SK-N-SH (cell line): ENCODE measurements around the gene EDIL3. TPM values are rescaled to one million over a fixed set of nuclear protein-coding genes. Genes with fewer than 3 reads are reported as not detected.

Experiments used
- CTCF ChIA-PET: fragments of 300-600, 350-600 bp; formaldehyde crosslinking; extraction: SDS; loops from one replicate; lab custom pipeline; 2021; lab: Yijun Ruan, JAX
- POLR2A ChIA-PET: fragments of 350-600 bp; sonication (Branson Sonifier 250); formaldehyde crosslinking; extraction: SDS; loops from one replicate; lab custom pipeline; 2020; ENCODE audit warnings: antibody characterized with exemption, inconsistent platforms; lab: Yijun Ruan, JAX
- DNase-seq: peaks from one replicate; pipeline ENCODE4 v3.0.0; 2012
- H2AFZ ChIP-seq: fragments of 200-600 bp; sonication (generic); 2 replicates; pipeline ENCODE4 v1.8.1; 2016; ENCODE audit warnings: antibody characterized with exemption, mild to moderate bottlenecking, low read depth
- H3F3A ChIP-seq: fragments of 200-600 bp; sonication (generic); replicated peaks from 2 replicates; pipeline ENCODE3; 2016; ENCODE audit warnings: antibody characterized with exemption, mild to moderate bottlenecking; ENCODE audit not compliant: insufficient read depth
- H3K27ac ChIP-seq, 2 experiments: fragments of 200-500 bp in 1 of 2; fragments of 200-600 bp in 1 of 2; sonication (Bioruptor generic) in 1 of 2; sonication (generic), shearing (Covaris generic) in 1 of 2; 2 replicates each; pipeline versions ENCODE4 v1.5.1 to v1.6.1; 2014 to 2016; ENCODE audit warnings: low read depth in 2 of 2, inconsistent platforms in 1 of 2, low read length in 1 of 2, mild to moderate bottlenecking in 1 of 2, mixed read lengths in 1 of 2
- H3K27me3 ChIP-seq: fragments of 200-600 bp; sonication (generic), shearing (Covaris generic); 2 replicates; pipeline ENCODE4 v1.6.1; 2016; ENCODE audit warnings: mixed run types; ENCODE audit not compliant: insufficient read depth
- H3K36me3 ChIP-seq, 2 experiments: fragments of 200-500 bp in 1 of 2; fragments of 200-600 bp in 1 of 2; sonication (Bioruptor generic) in 1 of 2; sonication (generic) in 1 of 2; replicated peaks in 1 of 2; 2 replicates each; pipeline versions ENCODE3 to v1.5.1; 2014 to 2016; ENCODE audit warnings: low read length in 1 of 2, mild to moderate bottlenecking in 1 of 2; ENCODE audit not compliant: insufficient read depth in 2 of 2, control insufficient read depth in 1 of 2
- H3K4me1 ChIP-seq, 2 experiments: fragments of 200-500 bp in 1 of 2; fragments of 200-600 bp in 1 of 2; sonication (Bioruptor generic) in 1 of 2; sonication (generic), shearing (Covaris generic) in 1 of 2; 2 replicates each; pipeline versions ENCODE4 v1.5.1 to v1.6.1; 2014 to 2016; ENCODE audit warnings: low read depth in 1 of 2, low read length in 1 of 2, mixed run types in 1 of 2; ENCODE audit not compliant: insufficient read depth in 2 of 2, control insufficient read depth in 1 of 2
- H3K4me2 ChIP-seq: fragments of 200-600 bp; sonication (generic), shearing (Covaris generic); 2 replicates; pipeline ENCODE4 v1.6.1; 2017; ENCODE audit warnings: mixed run types
- H3K4me3 ChIP-seq, 2 experiments: fragments of 200-500 bp in 1 of 2; fragments of 200-600 bp in 1 of 2; sonication (Bioruptor generic) in 1 of 2; sonication (generic), shearing (Covaris generic) in 1 of 2; 2 replicates each; pipeline versions ENCODE4 v1.5.1 to v1.8.1; 2014 to 2016; ENCODE audit warnings: low read depth in 2 of 2, inconsistent platforms in 1 of 2, low read length in 1 of 2, mild to moderate bottlenecking in 1 of 2, mixed read lengths in 1 of 2, moderate library complexity in 1 of 2
- H3K79me2 ChIP-seq: fragments of 200-600 bp; sonication (generic); 2 replicates; pipeline ENCODE4 v1.8.1; 2017; ENCODE audit warnings: mild to moderate bottlenecking; ENCODE audit not compliant: insufficient read depth
- H3K9ac ChIP-seq: fragments of 200-600 bp; sonication (generic); 2 replicates; pipeline ENCODE4 v1.6.1; 2017; ENCODE audit warnings: mixed run types
- H3K9me2 ChIP-seq: fragments of 200-600 bp; sonication (generic); 2 replicates; pipeline ENCODE4 v1.6.1; 2017; ENCODE audit warnings: mixed run types
- H3K9me3 ChIP-seq: fragments of 200-600 bp; sonication (generic); 2 replicates; pipeline ENCODE4 v1.6.1; 2017; ENCODE audit warnings: mixed run types, mild to moderate bottlenecking, moderate library complexity
- H4K20me1 ChIP-seq: fragments of 200-600 bp; sonication (generic); 2 replicates; pipeline ENCODE4 v1.6.1; 2017; ENCODE audit warnings: mild to moderate bottlenecking, mixed run types; ENCODE audit not compliant: insufficient read depth
- CHD2 ChIP-seq: fragments of 150-350 bp; IDR thresholded peaks from 2 replicates; pipeline ENCODE4 v1.6.1; 2018; ENCODE audit warnings: low read length; ENCODE audit not compliant: partially characterized antibody
- FOXJ3 ChIP-seq: sonication (generic); formaldehyde crosslinking; IDR thresholded peaks from 2 replicates; pipeline ENCODE4 v1.5.1; 2020; ENCODE audit warnings: mild to moderate bottlenecking, missing genetic modification reagents
- POLR2AphosphoS5 ChIP-seq: IDR thresholded peaks from 2 replicates; pipeline ENCODE4 v1.6.1; 2012; ENCODE audit warnings: low read depth, low read length
- RAD21 ChIP-seq: IDR thresholded peaks from 2 replicates; pipeline ENCODE4 v1.6.1; 2012; ENCODE audit warnings: mild to moderate bottlenecking, low read length
- SIN3A ChIP-seq: IDR thresholded peaks from 2 replicates; pipeline ENCODE4 v1.6.1; 2012; ENCODE audit warnings: low read depth, mild to moderate bottlenecking, low read length, moderate library complexity, borderline replicate concordance
- TEAD4 ChIP-seq: IDR thresholded peaks from 2 replicates; pipeline ENCODE4 v1.4.0; 2012; ENCODE audit warnings: mild to moderate bottlenecking, borderline replicate concordance; ENCODE audit not compliant: insufficient read depth
- ZBTB33 ChIP-seq: IDR thresholded peaks from 2 replicates; pipeline ENCODE4 v1.4.0; 2012; ENCODE audit warnings: low read depth, borderline replicate concordance
- WGBS: methylation state at CpG from one replicate; pipeline ENCODE4 v1.1.6; 2017; ENCODE audit warnings: low lambda C conversion rate; 5-methylcytosine and 5-hydroxymethylcytosine counted together
- polyA plus RNA-seq, 3 experiments: library from polyadenylated mRNA; depleted of rRNA; stranded (reverse); fragments of >200 nt; gene quantifications; 2 replicates each; pipeline ENCODE4 v1.2.3, GENCODE V29; 2012
- TF ChIP-seq, protein P1 (sequence below): fragments of 200-600 bp; sonication (generic); IDR thresholded peaks from 2 replicates; pipeline ENCODE4 v1.6.1; 2017; ENCODE audit warnings: antibody characterized with exemption, mild to moderate bottlenecking, moderate library complexity
- TF ChIP-seq, protein P2 (sequence below): IDR thresholded peaks from 2 replicates; pipeline ENCODE4 v1.6.1; 2012; ENCODE audit warnings: mild to moderate bottlenecking, low read depth, low read length, moderate library complexity

Gene EDIL3
- polyA plus RNA-seq, 1 of the 3 experiments (the other 2 are of a cell fraction): 51.5 TPM

DNA sequence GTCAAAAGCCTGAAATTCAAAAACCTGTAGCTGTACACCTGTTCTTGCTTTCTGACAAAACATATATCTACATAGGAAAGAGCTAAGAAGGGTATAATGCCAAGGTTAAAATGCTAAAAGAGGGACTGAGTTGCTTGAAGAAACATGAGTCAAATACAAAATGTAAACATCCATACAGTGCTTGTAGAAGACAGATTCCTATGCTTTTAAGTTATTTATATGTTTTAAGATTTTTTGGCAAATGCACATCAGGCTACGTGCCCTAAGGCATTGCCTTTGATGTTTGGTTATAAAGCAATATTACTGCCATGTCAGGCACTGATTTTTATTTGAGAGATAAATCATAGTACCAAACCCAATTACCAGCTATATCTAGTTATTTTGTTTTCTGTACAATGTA is 269.0 kb downstream of the EDIL3 start:
- no peaks in the 10 kb centered on the region for H3K27me3 ChIP-seq
- peaks cover 6% of the 10 kb centered on the region for H3F3A ChIP-seq
- H4K20me1 ChIP-seq: no peaks in the 10 kb centered on the region
- H3K4me2 ChIP-seq: no peak overlapping the region
- ChIA-PET POLR2A (no interaction called here), CTCF (interaction anchor here (1.3 to 1.4 kb wide), 2 partner anchors 28 to 139 kb away, joined by 4 read pairs; no protein-coding TSS in a partner anchor)
- H3K36me3 ChIP-seq: peaks cover 5 to 10% of the 10 kb centered on the region in 2 experiments
- H3K4me3 ChIP-seq: no peak overlapping the region
- no peak overlapping the region for H2AFZ ChIP-seq
- H3K27ac ChIP-seq: no peak overlapping the region
- H3K9me2 ChIP-seq: no peaks in the 10 kb centered on the region
- no peak for TF ChIP-seq SIN3A
- TF ChIP-seq, protein P1, sequence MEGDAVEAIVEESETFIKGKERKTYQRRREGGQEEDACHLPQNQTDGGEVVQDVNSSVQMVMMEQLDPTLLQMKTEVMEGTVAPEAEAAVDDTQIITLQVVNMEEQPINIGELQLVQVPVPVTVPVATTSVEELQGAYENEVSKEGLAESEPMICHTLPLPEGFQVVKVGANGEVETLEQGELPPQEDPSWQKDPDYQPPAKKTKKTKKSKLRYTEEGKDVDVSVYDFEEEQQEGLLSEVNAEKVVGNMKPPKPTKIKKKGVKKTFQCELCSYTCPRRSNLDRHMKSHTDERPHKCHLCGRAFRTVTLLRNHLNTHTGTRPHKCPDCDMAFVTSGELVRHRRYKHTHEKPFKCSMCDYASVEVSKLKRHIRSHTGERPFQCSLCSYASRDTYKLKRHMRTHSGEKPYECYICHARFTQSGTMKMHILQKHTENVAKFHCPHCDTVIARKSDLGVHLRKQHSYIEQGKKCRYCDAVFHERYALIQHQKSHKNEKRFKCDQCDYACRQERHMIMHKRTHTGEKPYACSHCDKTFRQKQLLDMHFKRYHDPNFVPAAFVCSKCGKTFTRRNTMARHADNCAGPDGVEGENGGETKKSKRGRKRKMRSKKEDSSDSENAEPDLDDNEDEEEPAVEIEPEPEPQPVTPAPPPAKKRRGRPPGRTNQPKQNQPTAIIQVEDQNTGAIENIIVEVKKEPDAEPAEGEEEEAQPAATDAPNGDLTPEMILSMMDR: no peak
- TF ChIP-seq FOXJ3 (CRISPR knock-in tag): no peak
- TF ChIP-seq POLR2AphosphoS5: no peak
- no peak for TF ChIP-seq RAD21
- no peak for TF ChIP-seq TEAD4
- no peak for TF ChIP-seq ZBTB33
- TF ChIP-seq, protein P2, sequence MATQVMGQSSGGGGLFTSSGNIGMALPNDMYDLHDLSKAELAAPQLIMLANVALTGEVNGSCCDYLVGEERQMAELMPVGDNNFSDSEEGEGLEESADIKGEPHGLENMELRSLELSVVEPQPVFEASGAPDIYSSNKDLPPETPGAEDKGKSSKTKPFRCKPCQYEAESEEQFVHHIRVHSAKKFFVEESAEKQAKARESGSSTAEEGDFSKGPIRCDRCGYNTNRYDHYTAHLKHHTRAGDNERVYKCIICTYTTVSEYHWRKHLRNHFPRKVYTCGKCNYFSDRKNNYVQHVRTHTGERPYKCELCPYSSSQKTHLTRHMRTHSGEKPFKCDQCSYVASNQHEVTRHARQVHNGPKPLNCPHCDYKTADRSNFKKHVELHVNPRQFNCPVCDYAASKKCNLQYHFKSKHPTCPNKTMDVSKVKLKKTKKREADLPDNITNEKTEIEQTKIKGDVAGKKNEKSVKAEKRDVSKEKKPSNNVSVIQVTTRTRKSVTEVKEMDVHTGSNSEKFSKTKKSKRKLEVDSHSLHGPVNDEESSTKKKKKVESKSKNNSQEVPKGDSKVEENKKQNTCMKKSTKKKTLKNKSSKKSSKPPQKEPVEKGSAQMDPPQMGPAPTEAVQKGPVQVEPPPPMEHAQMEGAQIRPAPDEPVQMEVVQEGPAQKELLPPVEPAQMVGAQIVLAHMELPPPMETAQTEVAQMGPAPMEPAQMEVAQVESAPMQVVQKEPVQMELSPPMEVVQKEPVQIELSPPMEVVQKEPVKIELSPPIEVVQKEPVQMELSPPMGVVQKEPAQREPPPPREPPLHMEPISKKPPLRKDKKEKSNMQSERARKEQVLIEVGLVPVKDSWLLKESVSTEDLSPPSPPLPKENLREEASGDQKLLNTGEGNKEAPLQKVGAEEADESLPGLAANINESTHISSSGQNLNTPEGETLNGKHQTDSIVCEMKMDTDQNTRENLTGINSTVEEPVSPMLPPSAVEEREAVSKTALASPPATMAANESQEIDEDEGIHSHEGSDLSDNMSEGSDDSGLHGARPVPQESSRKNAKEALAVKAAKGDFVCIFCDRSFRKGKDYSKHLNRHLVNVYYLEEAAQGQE: no peak
- TF ChIP-seq CHD2: no peak
- DNase-seq: no peak
- no peaks in the 10 kb centered on the region for H3K9me3 ChIP-seq
- H3K4me1 ChIP-seq: peaks cover 0 to 2% of the 10 kb centered on the region in 2 experiments; a peak in 2 of 4 replicates
- H3K79me2 ChIP-seq: no peaks in the 10 kb centered on the region; the same call in none of the 2 replicates
- no peak overlapping the region for H3K9ac ChIP-seq
- WGBS: 47% methylated on average over 1 of the region's 1 CpG
